T1000 (cell line): Measurements from ENCODE around the gene ALAD.
"Not testable (repeated sequence)": the region's sequence is repeated elsewhere in the genome, so short reads cannot be mapped to it uniquely, and the experiment has no call there.

ENCODE experiments used
- DNase-seq: peaks from one replicate; lab custom pipeline; 2025; ENCODE audit warnings: mixed read lengths; lab: John Stamatoyannopoulos, UW

ALAD gene

GRCh38 chr9:113401027-113401792 is at the start of gene ALAD:
TSS of gene ALAD (minus strand) at chr9:113401284. CDS start at chr9:113393559, 7,725 bp downstream.
- peak; percentile 97 for DNase-seq

DNA sequence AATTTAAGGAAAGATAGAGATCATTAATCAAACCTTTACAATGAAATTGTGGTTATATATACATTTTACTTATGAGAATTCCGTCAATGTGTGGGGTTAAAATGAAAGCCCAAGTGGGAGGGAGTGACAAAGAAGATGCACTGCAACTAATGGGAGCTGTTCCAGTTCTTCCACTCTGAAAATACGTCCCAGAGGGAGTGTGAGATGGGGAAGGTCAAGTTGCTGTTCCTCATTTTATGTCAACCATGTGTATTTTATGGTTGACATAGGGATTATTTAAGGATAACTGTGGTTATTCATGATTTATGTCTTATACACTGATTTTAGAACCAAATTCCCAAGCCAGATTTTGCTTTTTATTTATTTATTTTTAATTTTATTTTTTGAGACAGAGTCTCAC is 48.3 kb upstream of the ALAD start:
- no peak for DNase-seq

DNA sequence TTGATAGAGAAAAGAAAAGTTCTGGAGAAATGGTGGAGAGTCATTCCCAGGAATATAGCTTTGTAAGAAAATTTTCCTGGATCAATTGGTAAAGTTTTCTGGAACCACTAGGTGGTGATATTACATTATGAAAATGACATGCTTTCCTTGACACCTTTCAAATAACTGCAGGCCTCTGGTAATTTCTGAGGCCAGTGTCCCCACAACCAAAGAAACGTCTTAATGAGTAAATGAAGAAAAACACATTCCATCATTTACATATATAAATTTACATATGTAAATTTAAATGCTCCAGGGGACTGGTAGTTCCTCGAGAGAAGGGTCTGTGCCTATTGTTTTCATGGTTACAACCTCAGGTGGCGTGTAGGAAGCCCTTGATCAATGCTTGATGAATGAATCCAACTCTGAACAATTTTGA is 45.2 kb upstream of the ALAD start:
- DNase-seq = no peak

DNA sequence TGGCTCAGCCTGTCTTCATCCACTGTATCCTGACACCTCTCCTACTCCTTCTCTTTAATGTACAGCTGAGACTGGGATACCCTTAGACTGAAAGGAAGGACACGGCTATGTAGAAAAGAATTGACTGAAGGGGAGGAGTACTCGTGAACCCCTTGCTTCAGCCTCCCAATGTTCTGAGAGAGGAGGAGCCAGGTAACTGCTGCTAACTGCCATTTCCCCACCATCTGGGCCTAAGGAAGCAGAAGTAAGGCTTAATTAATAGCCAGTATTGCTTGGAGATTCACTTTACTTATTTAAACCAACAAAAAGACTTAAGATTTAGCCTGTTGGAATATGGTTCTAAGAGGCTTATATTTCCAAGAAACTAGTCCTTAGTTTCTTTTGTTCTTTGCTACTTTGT is 43.7 kb upstream of the ALAD start:
- no peak for DNase-seq

DNA sequence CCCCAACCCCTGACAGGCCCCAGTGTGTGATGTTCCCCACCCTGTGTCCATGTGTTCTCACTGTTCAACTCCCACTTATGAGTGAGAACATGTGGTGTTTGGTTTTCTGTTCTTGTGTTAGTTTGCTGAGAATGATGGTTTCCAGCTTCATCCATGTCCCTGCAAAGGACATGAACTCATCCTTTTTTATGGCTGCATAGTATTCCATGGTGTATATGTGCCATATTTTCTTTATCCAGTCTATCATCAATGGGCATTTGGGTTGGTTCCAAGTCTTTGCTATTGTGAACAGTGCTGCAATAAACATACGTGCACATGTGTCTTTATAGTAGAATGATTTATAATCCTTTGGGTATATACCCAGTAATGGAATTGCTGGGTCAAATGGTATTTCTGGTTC is 36.6 kb upstream of the ALAD start:
- DNase-seq = not testable (repeated sequence)

GRCh38 chr9:113436728-113437515 is 35.8 kb upstream of the ALAD start:
- DNase-seq = no peak

GRCh38 chr9:113431191-113431590 is 30.1 kb upstream of the ALAD start:
- no peak for DNase-seq

DNA sequence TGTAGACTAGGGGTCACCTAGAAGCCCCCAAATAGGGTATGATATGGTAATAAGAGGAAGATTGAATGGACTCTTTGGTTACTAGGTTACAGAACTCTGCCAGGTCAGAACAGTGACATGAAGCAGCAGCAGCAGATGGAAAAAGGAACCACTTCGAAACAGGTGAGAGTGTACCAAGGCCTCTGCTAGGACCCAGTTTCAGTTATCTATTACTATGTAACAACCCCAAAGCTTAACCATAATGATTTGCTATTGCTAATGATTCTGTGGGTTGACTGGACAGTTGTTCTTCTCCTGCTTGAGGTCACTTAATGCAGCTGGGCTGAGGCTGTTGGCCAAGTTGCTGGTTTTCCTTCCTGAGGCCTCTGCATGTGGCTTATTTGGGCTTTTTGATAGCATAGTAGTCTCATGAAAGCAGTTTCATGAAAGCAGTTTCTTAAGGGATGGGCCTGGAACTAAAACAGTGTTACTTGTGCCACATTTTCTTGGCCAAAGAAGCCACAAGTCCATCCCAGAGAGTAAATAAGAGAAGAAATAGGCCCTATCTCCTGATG is 27.1 kb upstream of the ALAD start:
- DNase-seq = no peak

DNA sequence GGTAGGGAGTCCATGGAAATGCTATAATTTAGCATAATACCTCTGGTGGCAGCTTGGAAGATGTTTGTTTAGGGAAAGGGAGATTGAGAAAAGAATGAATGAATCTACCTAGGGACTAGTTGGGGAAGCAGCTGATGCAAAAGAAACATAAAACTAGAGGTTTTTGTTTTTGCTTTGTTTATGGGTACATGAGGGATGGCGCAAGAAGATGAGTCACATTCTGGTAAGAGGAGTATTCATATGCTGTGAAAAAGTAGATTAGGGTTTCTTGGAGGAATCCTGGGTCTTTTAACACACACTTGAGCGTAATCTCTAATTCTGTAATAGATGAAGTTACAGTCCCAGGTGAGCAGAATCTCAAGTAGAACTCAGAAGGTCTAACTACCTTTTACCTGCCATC is 26.5 kb upstream of the ALAD start:
- no peak for DNase-seq

DNA sequence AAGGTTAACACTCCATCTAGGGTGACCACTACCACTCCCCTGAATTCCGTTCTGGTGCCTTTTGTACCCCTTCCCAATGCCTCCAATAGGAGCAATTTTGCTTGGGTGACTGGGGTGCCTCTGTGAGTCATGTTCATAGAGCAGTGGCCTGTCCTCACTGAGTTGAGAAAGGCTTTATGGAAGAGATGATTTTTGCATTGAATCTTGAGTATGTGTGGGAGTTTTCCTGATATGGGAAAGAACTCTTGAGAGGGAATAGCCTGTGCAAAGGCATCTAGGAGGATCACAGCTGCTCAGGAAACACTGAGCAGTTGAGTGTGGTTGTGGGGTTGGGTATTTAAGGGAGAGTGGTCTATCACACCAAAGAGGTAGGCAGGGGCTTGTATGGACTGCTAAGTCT is 25.6 kb upstream of the ALAD start:
- DNase-seq = no peak

DNA sequence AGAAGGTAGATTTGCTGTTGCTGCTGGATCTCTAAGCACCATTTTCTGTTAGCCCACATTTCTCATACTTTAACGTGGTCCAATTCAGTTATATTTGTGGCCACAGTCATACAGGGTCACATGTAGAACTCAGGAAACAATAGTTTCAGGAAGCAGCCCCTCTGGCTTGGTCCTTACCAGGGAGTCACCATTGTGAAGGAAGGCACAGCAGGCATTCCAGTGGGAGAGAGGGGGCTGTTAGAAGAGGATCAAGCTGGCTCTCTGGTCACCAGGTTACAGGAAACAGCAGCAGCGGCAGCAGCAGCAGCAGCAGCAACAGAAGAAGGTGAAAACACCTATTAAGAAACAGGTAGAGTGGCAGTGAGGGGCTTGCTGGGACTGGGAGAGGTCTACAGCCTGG is 24.0 kb upstream of the ALAD start:
- DNase-seq = no peak

DNA sequence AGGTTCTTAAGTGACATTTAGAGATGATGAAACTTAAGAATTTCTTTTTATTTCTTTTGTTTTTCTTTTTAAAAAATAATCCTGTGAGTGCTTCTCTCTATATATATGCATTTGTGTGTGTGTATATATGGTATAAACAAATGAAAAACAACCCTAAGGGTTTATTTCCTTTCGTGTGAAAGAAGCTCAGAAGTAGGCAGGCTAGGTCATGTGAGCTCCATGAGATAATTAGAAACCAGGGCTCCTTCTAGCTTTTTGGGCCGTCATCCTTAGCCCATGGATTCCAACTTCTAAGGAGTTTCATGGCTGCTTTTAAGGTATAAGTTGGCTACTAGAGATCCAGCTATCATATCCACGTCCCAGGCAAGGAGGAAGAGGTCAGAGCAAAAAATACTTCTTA is 20.6 kb upstream of the ALAD start:
- DNase-seq = no peak

- no peak for DNase-seq
These were observed 16.3 kb upstream of the ALAD start for GRCh38 chr9:113417370-113417769.

- DNase-seq = no peak
These were observed 15.2 kb upstream of the ALAD start for GRCh38 chr9:113416149-113416721.

GRCh38 chr9:113410207-113410864 is 9.3 kb upstream of the ALAD start, which contains the start of the genes C9orf43 and POLE3:
TSS of gene C9orf43 (plus strand) at chr9:113410747. CDS start at chr9:113413494, 2,747 bp downstream.
TSS of gene POLE3 (minus strand) at chr9:113410675. CDS start at chr9:113410293, 382 bp downstream.
- DNase-seq = peak; percentile 92

DNA sequence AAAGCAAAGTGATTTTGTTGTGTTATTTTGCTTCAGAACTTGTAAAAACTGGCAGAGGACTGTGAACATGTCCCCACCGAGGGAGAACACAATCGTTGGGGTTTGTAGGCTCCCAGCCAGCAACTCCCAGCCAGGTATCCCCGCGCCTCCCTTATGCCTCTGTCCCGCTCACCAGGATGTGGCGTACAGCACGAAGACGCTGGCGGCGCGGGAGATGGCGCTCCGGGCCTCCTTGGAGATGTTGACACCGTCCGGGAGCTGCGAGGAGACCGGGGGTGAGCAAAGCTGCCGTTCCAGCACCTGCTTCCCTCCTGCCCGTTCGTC is 8.8 kb upstream of the ALAD start:
- no peak for DNase-seq

DNA sequence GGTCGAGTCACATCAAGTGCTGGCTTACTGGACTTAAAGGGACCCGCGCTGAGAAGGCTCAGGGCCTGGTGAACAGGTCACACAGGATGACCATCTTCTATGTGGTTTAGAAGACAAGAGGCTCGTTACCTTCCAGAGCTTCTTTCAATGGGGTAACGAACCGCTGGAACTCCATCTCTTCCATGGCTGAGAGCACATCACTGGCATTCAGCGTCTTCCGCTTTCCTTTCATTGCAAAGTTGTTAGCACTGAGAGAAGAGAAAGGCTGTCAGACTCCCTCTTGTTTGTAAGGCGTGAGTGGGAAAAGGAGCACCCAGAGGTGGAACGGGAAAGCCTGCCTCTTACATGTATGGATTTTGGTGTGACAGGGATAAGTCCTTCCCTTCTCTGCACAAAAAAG is 8.4 kb upstream of the ALAD start:
- no peak for DNase-seq

DNA sequence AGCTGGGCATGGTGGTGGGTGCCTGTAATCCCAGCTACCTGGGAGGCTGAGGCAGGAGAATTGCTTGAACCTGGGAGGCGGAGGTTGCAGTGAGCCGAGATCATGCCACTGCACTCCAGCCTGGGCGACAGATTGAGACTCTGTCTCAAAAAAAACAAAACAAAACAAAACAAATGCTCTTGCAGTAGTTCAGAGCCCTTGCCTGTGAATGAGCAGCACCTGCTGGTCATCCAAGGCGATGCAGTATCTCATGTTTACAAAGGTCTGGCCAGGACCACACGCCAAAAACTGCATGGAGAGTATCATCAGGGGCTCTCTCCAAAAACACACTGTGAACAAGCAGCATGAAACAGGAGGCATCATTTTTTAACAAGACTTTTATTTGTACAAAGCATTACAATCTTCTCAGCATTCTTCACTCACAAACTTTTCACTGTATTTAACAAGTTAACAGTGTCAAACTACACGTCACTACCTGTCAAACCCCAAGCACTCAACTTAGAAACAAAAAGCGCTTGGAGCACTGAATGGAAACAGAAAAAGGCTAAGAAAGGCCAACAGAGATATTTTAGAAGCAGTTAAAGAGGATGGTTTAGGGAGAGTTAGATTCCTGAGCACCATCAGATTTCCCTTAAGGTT is 5.9 kb upstream of the ALAD start:
- DNase-seq = peak; percentile 17

DNA sequence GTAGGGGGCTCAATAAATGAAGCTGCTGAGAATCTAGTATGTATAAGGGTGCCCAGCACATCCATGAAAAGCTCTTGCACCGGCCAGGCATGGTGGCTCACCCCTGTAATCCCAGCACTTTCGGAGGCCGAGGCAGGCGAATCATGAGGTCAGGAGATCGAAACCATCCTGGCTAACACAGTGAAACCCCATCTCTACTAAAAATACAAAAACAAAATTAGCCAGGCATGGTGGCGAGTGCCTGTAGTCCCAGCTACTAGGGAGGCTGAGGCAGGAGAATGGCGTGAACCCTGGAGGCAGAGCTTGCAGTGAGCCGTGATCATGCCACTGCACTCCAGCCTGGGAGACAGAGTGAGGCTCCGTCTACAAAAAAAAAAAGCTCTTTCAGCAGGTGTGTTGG is 5.3 kb upstream of the ALAD start:
- DNase-seq = not testable (repeated sequence)

DNA sequence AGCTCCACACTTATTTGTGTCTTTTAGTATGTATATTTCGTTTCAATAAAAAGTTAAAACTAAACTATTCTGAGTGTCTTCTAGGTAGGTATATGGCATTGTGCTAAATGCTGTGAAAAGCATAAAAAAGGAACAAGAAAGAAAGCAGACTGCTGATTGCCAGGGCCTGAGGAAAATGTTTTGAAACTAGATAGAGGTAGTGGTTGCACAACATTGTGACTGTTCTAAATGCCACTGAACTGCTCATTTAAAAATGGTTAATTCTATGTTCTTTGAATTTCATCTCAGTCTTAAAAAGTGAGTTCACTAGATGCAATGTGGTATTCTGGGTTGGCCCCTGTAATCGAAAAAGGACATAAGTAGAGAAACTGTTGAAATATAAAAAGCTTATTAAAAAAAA is 2.6 kb upstream of the ALAD start:
- no peak for DNase-seq

DNA sequence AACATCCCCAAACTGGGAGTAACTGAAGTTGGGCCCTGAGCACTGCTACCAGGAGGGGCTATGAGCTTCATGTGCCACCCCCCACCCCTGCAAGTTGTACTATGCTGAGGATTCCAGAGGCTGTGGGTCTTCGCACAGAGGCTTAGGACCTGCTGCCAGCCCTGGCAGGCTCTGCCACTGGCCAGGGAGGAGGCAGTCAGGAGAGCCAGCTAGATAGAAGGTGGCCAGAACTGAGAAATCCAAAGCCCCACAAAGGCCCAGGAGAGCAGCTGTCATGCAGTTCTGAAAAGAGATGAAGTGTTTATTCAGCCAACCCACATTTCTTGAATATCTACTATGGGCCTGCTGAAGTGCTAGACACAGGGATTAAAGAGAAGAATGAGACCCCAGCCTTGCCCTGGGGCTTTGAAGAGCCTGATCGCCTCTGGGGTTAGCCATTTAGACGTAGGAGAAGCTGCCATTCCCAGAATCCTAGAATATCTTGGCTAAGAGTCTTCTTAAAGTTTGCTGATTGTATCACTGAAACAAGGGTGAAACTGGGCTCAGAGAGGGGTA is 1.4 kb downstream of the ALAD start:
- no peak for DNase-seq
